GM15510 (cell line): ENCODE results near the gene SNRPA1.

Experiments
- POLR2A ChIP-seq: IDR thresholded peaks from 3 replicates; pipeline ENCODE4 v1.6.1; 2011; ENCODE audit warnings: borderline replicate concordance; ENCODE audit not compliant: insufficient read length; ENCODE audit errors: extremely low read depth

SNRPA1 gene

DNA sequence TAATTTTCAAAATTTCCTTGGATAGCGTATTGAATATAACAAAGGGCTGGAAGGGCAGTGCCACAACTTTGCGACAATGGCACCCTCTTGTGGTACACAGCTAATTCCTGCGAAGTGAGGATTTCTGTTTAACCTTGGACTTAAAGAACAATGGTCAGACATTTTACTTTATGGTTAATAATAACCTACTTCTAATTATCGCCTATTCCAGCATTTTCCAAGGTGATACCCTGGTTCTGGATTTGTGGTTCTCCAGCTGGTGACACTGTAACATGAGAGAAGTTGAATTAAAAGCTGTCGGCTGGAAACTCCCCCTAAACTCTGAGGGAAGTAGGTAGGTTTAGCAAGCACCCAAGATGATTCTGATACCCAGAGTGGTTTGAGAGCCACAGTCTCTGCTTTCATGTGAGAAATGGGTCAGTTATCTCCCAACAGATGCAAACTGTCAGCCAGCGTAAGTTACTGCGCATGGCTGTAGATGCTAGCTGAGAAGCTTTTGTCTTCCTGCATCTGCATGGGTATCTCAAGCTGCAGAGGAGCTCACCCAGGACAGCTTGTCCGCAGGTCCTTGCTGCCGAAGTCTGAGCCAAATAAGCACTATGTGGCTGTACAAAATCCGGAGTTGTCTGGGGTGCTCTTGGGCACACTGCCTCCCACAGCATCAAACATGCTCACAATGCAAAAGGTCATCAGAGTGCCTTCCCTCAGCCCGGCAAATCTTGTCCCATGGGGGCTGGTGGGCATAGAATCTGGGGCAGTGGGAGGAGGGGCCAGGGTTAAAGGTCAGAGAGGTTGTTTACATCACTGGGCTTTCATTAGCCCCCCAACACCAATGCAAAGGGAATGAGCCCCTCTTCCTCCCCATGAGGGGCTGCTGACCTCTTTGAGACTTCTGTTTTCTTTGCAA is 36.6 kb downstream of the SNRPA1 start:
- TF ChIP-seq POLR2A, result no peak

DNA sequence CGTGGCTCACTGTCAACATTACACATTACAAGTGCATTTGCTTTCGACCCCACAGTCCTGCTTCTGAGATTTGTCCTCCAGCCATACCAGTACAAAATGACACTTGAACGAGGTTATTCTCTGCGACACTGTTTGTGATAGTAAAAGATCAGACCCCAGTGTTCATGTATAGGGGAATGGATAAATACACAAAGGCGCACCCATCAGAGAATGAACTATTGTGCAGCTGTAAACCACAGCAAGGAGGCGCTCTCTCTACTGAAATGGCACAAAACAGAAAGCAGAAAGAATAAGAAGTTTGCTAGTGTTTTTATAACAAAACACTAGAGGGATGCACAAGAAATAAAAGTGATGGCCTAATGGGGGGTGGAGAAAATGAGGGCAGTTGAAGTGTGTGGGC is 38.3 kb downstream of the SNRPA1 start:
- no peak for TF ChIP-seq POLR2A

GRCh38 chr15:101255615-101256241 is 39.3 kb downstream of the SNRPA1 start:
- TF ChIP-seq POLR2A, result no peak

DNA sequence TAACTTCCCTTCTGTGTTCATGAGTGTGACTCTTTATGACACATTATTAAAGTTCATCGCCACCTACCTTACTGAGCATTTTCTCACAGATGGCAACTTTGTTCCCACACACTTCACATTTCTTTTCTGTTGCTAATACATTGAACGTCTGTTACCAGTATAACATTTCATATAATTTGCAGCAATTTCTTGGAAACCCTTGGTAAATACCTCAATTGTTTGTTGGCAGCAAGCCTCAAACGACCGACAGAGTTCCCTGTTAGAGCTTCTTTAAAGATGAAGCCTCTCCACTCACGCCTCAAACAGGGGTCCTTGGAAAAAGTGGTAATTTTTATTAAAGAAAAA is 40.0 kb downstream of the SNRPA1 start:
- no peak for TF ChIP-seq POLR2A

- TF ChIP-seq POLR2A, result no peak
Measured at GRCh38 chr15:101254157-101255050, 40.6 kb downstream of the SNRPA1 start.

- no peak for TF ChIP-seq POLR2A
Measured at GRCh38 chr15:101252836-101253235, 42.2 kb downstream of the SNRPA1 start.

DNA sequence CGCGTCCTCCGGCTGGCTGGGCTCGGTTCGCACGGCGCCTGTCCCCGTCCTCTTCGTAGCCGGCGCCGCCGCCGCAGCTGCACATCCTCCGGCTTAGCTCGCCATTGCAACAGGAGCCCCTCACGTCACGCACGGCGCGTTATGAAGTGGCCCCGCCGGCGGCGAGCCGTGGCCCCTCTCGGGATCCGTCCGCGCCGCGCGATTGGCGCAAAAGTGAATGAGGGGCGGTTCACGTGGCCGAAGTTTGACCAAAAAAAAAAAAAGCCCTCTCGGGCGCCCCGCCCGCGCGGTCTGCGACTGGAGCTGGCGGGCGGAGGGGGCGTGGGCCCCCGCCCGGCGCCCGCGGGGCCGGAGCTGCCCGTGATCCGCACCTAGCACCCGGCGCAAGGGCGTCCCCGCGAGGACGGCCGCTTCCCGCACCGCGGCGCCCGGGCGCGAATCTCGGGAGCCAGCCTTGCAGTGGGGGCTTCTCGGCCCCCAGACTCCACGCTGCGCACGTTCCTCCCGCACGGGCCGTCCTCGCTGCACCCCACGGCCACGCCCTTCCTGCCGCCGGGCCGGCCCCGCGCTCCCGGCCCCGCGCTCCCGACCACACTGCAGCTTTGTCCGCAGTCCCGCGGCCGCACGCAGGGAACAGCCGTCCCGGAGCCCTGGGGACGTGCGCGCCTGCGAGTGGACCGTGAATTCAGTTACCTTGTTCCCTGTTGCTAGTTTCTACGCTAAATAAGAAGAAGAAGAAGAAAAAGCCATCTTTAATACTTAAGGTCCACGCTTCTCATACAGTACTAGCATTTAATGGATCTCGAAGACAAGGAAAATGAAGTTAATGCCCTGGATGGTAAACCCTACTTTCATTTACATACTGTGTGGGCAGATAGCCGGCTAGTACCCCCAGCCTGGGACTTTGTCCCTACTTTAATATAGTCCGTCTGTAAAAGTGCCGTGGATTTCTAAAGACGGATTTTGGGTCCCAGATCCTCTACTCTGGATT is 42.9 kb downstream of the SNRPA1 start, which contains the start of gene CHSY1:
Gene CHSY1 (minus strand): TSS at position 219 of the 991 bp plus-strand sequence. CDS start 592 bp downstream, outside the sequence.
- TF ChIP-seq POLR2A, result peak; percentile 84

GRCh38 chr15:101250873-101251829 is 43.9 kb downstream of the SNRPA1 start:
- no peak for TF ChIP-seq POLR2A

DNA sequence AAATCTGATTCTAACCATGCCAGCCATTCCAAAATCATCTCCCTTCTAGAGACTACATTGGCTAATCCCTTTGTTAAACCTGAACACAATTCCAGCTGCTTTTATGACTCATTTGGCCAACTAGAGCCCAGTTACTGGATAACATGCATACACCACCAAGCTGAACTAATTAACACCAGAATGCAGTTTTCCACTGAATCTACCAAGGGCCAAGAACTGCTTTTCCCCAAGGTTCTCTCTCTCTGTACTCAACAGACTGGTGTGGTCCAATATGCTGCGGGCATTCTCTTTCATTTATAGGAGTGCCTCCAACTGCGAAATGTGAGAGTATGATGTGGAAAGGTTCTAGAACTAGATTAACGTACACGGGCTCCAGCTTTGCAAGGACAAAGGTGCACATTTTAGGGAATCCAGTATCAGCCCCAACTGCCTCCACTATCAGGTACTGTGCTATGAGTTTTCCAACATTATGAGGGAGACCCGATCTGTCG is 44.7 kb downstream of the SNRPA1 start:
- TF ChIP-seq POLR2A, result no peak

- no peak for TF ChIP-seq POLR2A
Measured at GRCh38 chr15:101248274-101248673, 46.8 kb downstream of the SNRPA1 start.

- TF ChIP-seq POLR2A, result no peak
Measured at GRCh38 chr15:101246824-101247745, 48.0 kb downstream of the SNRPA1 start.

- no peak for TF ChIP-seq POLR2A
Measured at GRCh38 chr15:101246391-101246790, 48.7 kb downstream of the SNRPA1 start.
